Hematopoietic multipotent progenitor cell treated with erythropoietin and hydrocortisone succinate and interleukin-3 and kit ligand, for 4 days (in vitro differentiated cells): Measurements from ENCODE around the gene RPTOR.

ENCODE experiments used
- DNase-seq: peaks from one replicate; pipeline ENCODE4 v3.0.0-alpha.2; 2015

The RPTOR gene

GRCh38 chr17:80971704-80972304 lies 427.2 kb downstream of the RPTOR start:
- no peak for DNase-seq

- DNase-seq = no peak
Measured at GRCh38 chr17:80976701-80977100, 432.1 kb downstream of the RPTOR start.

GRCh38 chr17:80977172-80977571 lies 432.5 kb downstream of the RPTOR start:
- DNase-seq = no peak

GRCh38 chr17:80978499-80979497 lies 434.2 kb downstream of the RPTOR start:
- DNase-seq = no peak

GRCh38 chr17:80979547-80980378 lies 435.1 kb downstream of the RPTOR start:
- no peak for DNase-seq

- DNase-seq = no peak
Measured at GRCh38 chr17:80980397-80981061, 435.9 kb downstream of the RPTOR start.

GRCh38 chr17:80981062-80981902 lies 436.6 kb downstream of the RPTOR start:
- DNase-seq = no peak

GRCh38 chr17:80981929-80982425 lies 437.3 kb downstream of the RPTOR start:
- no peak for DNase-seq

- no peak for DNase-seq
Measured at GRCh38 chr17:80982426-80982974, 437.9 kb downstream of the RPTOR start.

GRCh38 chr17:80983545-80983944 lies 438.9 kb downstream of the RPTOR start:
- DNase-seq = no peak

GRCh38 chr17:80984749-80985148 lies 440.1 kb downstream of the RPTOR start:
- DNase-seq = no peak

GRCh38 chr17:80986046-80986445 lies 441.4 kb downstream of the RPTOR start:
- DNase-seq = no peak

GRCh38 chr17:80986816-80987475 lies 442.3 kb downstream of the RPTOR start:
- DNase-seq = peak; percentile 42

- DNase-seq = no peak
Measured at GRCh38 chr17:80987941-80988461, 443.4 kb downstream of the RPTOR start.

GRCh38 chr17:80989586-80989913 lies 444.9 kb downstream of the RPTOR start:
- DNase-seq = no peak

GRCh38 chr17:80990921-80991644 lies 446.4 kb downstream of the RPTOR start:
- no peak for DNase-seq

GRCh38 chr17:80991645-80992076 lies 447.0 kb downstream of the RPTOR start, which contains the start of gene CHMP6:
Gene CHMP6, plus strand, starts transcription at chr17:80991841. Its CDS starts 78 bp downstream, at chr17:80991919.
- peak; percentile 87 for DNase-seq

- DNase-seq = no peak
Measured at GRCh38 chr17:80992077-80992947, 447.7 kb downstream of the RPTOR start.
